H1 (cell line): ENCODE results near the gene RBM18. TPM values are rescaled to one million over a fixed set of nuclear protein-coding genes. Genes with fewer than 3 reads are reported as not detected.

Experiments used
- ASH2L ChIP-seq: fragments of 200-600, 300-600 bp; sonication (generic); IDR thresholded peaks from one replicate; pipeline ENCODE4 v1.7.1; 2017; ENCODE audit warnings: low read length
- CEBPB ChIP-seq: IDR thresholded peaks from 2 replicates; pipeline ENCODE4 v1.6.1; 2012; ENCODE audit warnings: low read depth, low read length
- EZH2 ChIP-seq: fragments of 200-600 bp; sonication (generic); IDR thresholded peaks from 2 replicates; pipeline ENCODE4 v1.7.1; 2012; ENCODE audit warnings: low read depth, mild to moderate bottlenecking, moderate library complexity, low read length, inconsistent platforms; ENCODE audit not compliant: severe bottlenecking
- FOSL1 ChIP-seq: IDR thresholded peaks from 2 replicates; pipeline ENCODE4 v1.6.1; 2011; ENCODE audit warnings: mild to moderate bottlenecking, low read depth, low read length, moderate library complexity; ENCODE audit not compliant: insufficient read depth
- HDAC2 ChIP-seq, 2 experiments: fragments of 300-600 bp in 1 of 2; sonication (generic) in 1 of 2; IDR thresholded peaks; 2 replicates each; pipeline ENCODE4 v1.6.1; 2011 to 2012; ENCODE audit warnings: low read depth in 2 of 2, low read length in 2 of 2, mild to moderate bottlenecking in 2 of 2, moderate library complexity in 2 of 2, borderline replicate concordance in 1 of 2, inconsistent platforms in 1 of 2
- JUND ChIP-seq: IDR thresholded peaks from 2 replicates; pipeline ENCODE4 v1.6.1; 2011; ENCODE audit warnings: mild to moderate bottlenecking, improper control_type of control experiment, low read length
- MAFK ChIP-seq: IDR thresholded peaks from 2 replicates; pipeline ENCODE4 v1.6.1; 2012; ENCODE audit warnings: low read depth, mild to moderate bottlenecking, improper control_type of control experiment, low read length
- NANOG ChIP-seq: IDR thresholded peaks from 2 replicates; pipeline ENCODE4 v1.6.1; 2011; ENCODE audit warnings: low read length, low read depth, mild to moderate bottlenecking, inconsistent platforms; ENCODE audit not compliant: insufficient read depth, poor library complexity, severe bottlenecking
- SIRT6 ChIP-seq: IDR thresholded peaks from one replicate; pipeline ENCODE4 v1.7.1; 2012; ENCODE audit warnings: low read length, inconsistent platforms
- polyA plus RNA-seq, 7 experiments: library from polyadenylated mRNA; depleted of rRNA in 3 of 7; stranded (reverse) in 5 of 7; unstranded in 2 of 7; fragments of >200 nt in 5 of 7; fragments of 200-250 nt in 2 of 7; gene quantifications; 1 replicate in 5 of 7; 2 replicates in 1 of 7; 4 replicates in 1 of 7; pipeline versions ENCODE4 v1.2.1 to v1.2.3, GENCODE V29; 2011 to 2013; ENCODE audit warnings: missing spikeins in 2 of 7, mixed read lengths in 2 of 7
- total RNA-seq: library from RNA; stranded (reverse); fragmentation: NEBNext Ultra II Directional; extraction: Animal tissue kit (Norgen Biotek cat#: 25700); gene quantifications from 2 replicates; pipeline ENCODE4 v1.2.1, GENCODE V29; 2021
- TF ChIP-seq, protein P1 (sequence below): IDR thresholded peaks from 2 replicates; pipeline ENCODE4 v1.6.1; 2012; ENCODE audit warnings: inconsistent platforms
- TF ChIP-seq, protein P2 (sequence below): fragments of 300-600 bp; sonication (generic); IDR thresholded peaks from 2 replicates; pipeline ENCODE4 v1.7.1; 2012; ENCODE audit warnings: low read length, moderate library complexity, mild to moderate bottlenecking, inconsistent platforms; ENCODE audit not compliant: insufficient replicate concordance

The RBM18 gene
- total and polyA plus RNA-seq, 2 of the 8 experiments (the other 6 are each of a cell fraction or from before 2014, with no cell fraction given): 5.9 to 14.3 TPM

DNA sequence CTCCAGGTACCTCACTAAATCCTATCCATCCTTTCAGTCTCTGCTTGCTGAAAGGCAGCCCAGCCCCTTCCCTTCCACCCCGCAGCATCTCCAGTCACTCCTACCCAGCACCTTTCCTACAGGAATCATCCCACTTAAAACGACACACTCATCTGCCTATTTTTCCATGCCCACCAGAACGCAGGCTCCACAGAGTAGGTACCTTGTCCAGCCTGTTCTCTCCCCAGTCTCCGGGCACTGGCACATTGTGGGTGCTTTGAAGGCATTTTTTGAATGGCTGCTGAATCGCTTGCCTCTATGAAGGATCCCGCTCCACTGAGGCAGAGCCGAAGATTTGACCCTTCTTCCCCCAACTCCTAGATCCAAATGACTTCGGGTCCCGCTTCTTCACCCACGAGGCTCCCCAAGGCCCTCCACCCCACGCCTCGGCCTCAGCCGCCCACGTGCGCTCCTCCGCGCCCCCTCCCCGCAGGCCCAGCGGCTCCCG, 51.5 kb downstream of the RBM18 start (continued):
- TF ChIP-seq NANOG (no peak), ASH2L (peak; percentile 17), CEBPB (no peak), MAFK (no peak), SIRT6 (no peak), EZH2 (peak; percentile 56), FOSL1 (no peak), JUND (no peak), HDAC2 (IDR thresholded peaks at IDR 0.05; ENCODE audit: borderline replicate concordance in 1 of 2, low read depth in 2 of 2, low read length in 2 of 2) (no peak)
- TF ChIP-seq, protein P1, sequence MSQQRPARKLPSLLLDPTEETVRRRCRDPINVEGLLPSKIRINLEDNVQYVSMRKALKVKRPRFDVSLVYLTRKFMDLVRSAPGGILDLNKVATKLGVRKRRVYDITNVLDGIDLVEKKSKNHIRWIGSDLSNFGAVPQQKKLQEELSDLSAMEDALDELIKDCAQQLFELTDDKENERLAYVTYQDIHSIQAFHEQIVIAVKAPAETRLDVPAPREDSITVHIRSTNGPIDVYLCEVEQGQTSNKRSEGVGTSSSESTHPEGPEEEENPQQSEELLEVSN: no peak
- TF ChIP-seq, protein P2, sequence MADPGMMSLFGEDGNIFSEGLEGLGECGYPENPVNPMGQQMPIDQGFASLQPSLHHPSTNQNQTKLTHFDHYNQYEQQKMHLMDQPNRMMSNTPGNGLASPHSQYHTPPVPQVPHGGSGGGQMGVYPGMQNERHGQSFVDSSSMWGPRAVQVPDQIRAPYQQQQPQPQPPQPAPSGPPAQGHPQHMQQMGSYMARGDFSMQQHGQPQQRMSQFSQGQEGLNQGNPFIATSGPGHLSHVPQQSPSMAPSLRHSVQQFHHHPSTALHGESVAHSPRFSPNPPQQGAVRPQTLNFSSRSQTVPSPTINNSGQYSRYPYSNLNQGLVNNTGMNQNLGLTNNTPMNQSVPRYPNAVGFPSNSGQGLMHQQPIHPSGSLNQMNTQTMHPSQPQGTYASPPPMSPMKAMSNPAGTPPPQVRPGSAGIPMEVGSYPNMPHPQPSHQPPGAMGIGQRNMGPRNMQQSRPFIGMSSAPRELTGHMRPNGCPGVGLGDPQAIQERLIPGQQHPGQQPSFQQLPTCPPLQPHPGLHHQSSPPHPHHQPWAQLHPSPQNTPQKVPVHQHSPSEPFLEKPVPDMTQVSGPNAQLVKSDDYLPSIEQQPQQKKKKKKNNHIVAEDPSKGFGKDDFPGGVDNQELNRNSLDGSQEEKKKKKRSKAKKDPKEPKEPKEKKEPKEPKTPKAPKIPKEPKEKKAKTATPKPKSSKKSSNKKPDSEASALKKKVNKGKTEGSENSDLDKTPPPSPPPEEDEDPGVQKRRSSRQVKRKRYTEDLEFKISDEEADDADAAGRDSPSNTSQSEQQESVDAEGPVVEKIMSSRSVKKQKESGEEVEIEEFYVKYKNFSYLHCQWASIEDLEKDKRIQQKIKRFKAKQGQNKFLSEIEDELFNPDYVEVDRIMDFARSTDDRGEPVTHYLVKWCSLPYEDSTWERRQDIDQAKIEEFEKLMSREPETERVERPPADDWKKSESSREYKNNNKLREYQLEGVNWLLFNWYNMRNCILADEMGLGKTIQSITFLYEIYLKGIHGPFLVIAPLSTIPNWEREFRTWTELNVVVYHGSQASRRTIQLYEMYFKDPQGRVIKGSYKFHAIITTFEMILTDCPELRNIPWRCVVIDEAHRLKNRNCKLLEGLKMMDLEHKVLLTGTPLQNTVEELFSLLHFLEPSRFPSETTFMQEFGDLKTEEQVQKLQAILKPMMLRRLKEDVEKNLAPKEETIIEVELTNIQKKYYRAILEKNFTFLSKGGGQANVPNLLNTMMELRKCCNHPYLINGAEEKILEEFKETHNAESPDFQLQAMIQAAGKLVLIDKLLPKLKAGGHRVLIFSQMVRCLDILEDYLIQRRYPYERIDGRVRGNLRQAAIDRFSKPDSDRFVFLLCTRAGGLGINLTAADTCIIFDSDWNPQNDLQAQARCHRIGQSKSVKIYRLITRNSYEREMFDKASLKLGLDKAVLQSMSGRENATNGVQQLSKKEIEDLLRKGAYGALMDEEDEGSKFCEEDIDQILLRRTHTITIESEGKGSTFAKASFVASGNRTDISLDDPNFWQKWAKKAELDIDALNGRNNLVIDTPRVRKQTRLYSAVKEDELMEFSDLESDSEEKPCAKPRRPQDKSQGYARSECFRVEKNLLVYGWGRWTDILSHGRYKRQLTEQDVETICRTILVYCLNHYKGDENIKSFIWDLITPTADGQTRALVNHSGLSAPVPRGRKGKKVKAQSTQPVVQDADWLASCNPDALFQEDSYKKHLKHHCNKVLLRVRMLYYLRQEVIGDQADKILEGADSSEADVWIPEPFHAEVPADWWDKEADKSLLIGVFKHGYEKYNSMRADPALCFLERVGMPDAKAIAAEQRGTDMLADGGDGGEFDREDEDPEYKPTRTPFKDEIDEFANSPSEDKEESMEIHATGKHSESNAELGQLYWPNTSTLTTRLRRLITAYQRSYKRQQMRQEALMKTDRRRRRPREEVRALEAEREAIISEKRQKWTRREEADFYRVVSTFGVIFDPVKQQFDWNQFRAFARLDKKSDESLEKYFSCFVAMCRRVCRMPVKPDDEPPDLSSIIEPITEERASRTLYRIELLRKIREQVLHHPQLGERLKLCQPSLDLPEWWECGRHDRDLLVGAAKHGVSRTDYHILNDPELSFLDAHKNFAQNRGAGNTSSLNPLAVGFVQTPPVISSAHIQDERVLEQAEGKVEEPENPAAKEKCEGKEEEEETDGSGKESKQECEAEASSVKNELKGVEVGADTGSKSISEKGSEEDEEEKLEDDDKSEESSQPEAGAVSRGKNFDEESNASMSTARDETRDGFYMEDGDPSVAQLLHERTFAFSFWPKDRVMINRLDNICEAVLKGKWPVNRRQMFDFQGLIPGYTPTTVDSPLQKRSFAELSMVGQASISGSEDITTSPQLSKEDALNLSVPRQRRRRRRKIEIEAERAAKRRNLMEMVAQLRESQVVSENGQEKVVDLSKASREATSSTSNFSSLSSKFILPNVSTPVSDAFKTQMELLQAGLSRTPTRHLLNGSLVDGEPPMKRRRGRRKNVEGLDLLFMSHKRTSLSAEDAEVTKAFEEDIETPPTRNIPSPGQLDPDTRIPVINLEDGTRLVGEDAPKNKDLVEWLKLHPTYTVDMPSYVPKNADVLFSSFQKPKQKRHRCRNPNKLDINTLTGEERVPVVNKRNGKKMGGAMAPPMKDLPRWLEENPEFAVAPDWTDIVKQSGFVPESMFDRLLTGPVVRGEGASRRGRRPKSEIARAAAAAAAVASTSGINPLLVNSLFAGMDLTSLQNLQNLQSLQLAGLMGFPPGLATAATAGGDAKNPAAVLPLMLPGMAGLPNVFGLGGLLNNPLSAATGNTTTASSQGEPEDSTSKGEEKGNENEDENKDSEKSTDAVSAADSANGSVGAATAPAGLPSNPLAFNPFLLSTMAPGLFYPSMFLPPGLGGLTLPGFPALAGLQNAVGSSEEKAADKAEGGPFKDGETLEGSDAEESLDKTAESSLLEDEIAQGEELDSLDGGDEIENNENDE: no peak
